Prostate gland (tissue), 2 donors: ENCODE data around the gene ARID5A. TPM values are rescaled to one million over a fixed set of nuclear protein-coding genes. Genes with fewer than 3 reads are reported as not detected.

Experiments used
- DNase-seq: peaks from one replicate; pipeline ENCODE4 v3.0.0-alpha.2; 2019; ENCODE audit warnings: low spot score
- H3K27ac ChIP-seq, 2 donors: fragments of 200-600 bp; sonication (generic); 2 replicates each; pipeline ENCODE4 v1.5.1; 2017 to 2019
- H3K27me3 ChIP-seq: fragments of 200-600 bp; sonication (generic); replicated peaks from 2 replicates; pipeline ENCODE4 v1.5.1; 2019; ENCODE audit not compliant: insufficient read depth
- H3K36me3 ChIP-seq, 2 donors: fragments of 200-600 bp; sonication (generic); 1 replicate in 1 of 2; 2 replicates in 1 of 2; pipeline versions ENCODE4 v1.5.1 to v1.8.1; 2017 to 2019
- H3K4me1 ChIP-seq: fragments of 200-600 bp; sonication (generic); replicated peaks from 2 replicates; pipeline ENCODE4 v1.5.1; 2019
- H3K4me3 ChIP-seq, 2 donors: fragments of 200-600 bp; sonication (generic); 2 replicates each; pipeline ENCODE4 v1.5.1; 2017 to 2019
- H3K9me3 ChIP-seq: fragments of 200-600 bp; sonication (generic); 2 replicates; pipeline ENCODE4 v1.5.1; 2017
- POLR2A ChIP-seq: fragments of 450-650 bp; IDR thresholded peaks from one replicate; pipeline ENCODE4 v1.6.1; 2016; ENCODE audit warnings: antibody characterized with exemption, mild to moderate bottlenecking
- POLR2AphosphoS5 ChIP-seq: sonication (generic); formaldehyde crosslinking; IDR thresholded peaks from one replicate; pipeline ENCODE4 v1.6.1; 2017; ENCODE audit warnings: antibody characterized with exemption
- WGBS: methylation state at CpG from one replicate; pipeline ENCODE4 v1.1.5; 2018; 5-methylcytosine and 5-hydroxymethylcytosine counted together
- intact Hi-C: fragments of 100-400 bp; cut with DNase I; formaldehyde crosslinking; loops from one replicate; pipeline ENCODE4 v1.14.2; 2022
- total RNA-seq, 2 donors: library from RNA; depleted of rRNA; stranded (reverse); fragments of >200 nt; gene quantifications; one replicate each; pipeline ENCODE4 v1.1.0, GENCODE V29; 2016
- TF ChIP-seq, protein P1 (sequence below), 4 experiments: fragments of 200-600 bp in 2 of 4; fragments of 450-650 bp in 2 of 4; sonication (generic) in 2 of 4; IDR thresholded peaks; 1 replicate in 3 of 4; 2 replicates in 1 of 4; pipeline ENCODE4 v1.5.1; 2016 to 2019; ENCODE audit warnings: antibody characterized with exemption in 4 of 4, mild to moderate bottlenecking in 2 of 4, moderate library complexity in 2 of 4

The ARID5A gene
- total RNA-seq, 2 donors from 2014 or later: 23.0 to 54.6 TPM

GRCh38 chr2:96506907-96507240 is 29.7 kb upstream of the ARID5A start:
- H3K27me3 ChIP-seq: peaks cover 3% of the 10 kb centered on the region
- 87% methylated on average over 7 of the region's 7 CpGs for WGBS
- H3K36me3 ChIP-seq: no peaks in the 10 kb centered on the region
- intact Hi-C loops: loop anchor here (5.0 to 10.0 kb wide), 2 partner anchors 45 to 202 kb away; partner anchors contain the start of gene SNRNP200
- DNase-seq: no peak
- H3K4me3 ChIP-seq: no peak overlapping the region
- no peaks in the 10 kb centered on the region for H3K4me1 ChIP-seq
- no peak overlapping the region for H3K27ac ChIP-seq
- TF ChIP-seq POLR2A (no peak), POLR2AphosphoS5 (no peak)
- TF ChIP-seq, protein P1, sequence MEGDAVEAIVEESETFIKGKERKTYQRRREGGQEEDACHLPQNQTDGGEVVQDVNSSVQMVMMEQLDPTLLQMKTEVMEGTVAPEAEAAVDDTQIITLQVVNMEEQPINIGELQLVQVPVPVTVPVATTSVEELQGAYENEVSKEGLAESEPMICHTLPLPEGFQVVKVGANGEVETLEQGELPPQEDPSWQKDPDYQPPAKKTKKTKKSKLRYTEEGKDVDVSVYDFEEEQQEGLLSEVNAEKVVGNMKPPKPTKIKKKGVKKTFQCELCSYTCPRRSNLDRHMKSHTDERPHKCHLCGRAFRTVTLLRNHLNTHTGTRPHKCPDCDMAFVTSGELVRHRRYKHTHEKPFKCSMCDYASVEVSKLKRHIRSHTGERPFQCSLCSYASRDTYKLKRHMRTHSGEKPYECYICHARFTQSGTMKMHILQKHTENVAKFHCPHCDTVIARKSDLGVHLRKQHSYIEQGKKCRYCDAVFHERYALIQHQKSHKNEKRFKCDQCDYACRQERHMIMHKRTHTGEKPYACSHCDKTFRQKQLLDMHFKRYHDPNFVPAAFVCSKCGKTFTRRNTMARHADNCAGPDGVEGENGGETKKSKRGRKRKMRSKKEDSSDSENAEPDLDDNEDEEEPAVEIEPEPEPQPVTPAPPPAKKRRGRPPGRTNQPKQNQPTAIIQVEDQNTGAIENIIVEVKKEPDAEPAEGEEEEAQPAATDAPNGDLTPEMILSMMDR (IDR thresholded peaks at IDR 0.05): no peak
- H3K9me3 ChIP-seq: no peaks in the 10 kb centered on the region

- H3K9me3 ChIP-seq: no peaks in the 10 kb centered on the region
- intact Hi-C loops: loop anchor here (2.0 to 10.0 kb wide), 3 partner anchors 44 to 203 kb away; partner anchors contain the start of gene SNRNP200
- no peak overlapping the region for H3K27ac ChIP-seq
- TF ChIP-seq POLR2AphosphoS5 (peak; percentile 43), POLR2A (no peak)
- TF ChIP-seq, protein P1 (IDR thresholded peaks at IDR 0.05): peak; percentile 97 to 100 (median 98)
- no peaks in the 10 kb centered on the region for H3K4me1 ChIP-seq
- no peaks in the 10 kb centered on the region for H3K27me3 ChIP-seq
- WGBS: 11% methylated on average over 31 of the region's 38 CpGs
- H3K4me3 ChIP-seq: peak overlapping the region; percentile 11 to 22
- peak; percentile 60 for DNase-seq
- H3K36me3 ChIP-seq: no peaks in the 10 kb centered on the region
Measured at GRCh38 chr2:96507957-96508520, 28.5 kb upstream of the ARID5A start.

DNA sequence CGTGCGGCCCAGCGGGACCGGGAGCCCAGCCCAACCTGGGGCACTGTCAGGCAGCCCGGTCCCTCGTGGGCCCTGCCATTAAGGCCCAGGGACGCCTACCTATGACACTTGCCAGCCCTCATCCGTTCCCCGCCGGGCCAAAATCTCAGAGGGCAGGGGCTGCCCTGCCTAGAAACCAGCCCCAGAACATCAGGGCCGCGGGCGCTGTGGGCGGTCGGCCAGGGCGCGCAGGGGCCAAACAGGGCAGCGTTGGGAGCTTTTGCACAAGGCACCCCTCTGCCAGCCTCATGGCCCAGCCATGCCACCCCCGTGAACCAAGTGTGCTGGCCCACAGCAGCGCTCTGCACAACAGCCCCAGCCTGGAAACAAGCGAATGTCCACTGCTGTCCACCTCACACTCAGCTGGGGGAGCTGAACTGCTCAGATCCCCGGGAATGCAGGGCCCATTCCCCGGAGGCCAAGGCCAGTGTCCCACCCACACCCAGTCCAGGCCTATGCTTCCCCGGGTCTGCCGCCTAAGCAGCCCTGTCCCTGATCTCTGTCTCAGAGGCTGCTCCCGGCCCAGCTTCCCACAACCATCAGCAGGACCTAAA is 27.9 kb upstream of the ARID5A start:
- 68% methylated on average over 26 of the region's 26 CpGs for WGBS
- no peaks in the 10 kb centered on the region for H3K27me3 ChIP-seq
- no peaks in the 10 kb centered on the region for H3K4me1 ChIP-seq
- H3K36me3 ChIP-seq: no peaks in the 10 kb centered on the region
- H3K4me3 ChIP-seq: no peak overlapping the region
- intact Hi-C loops: loop anchor here (2.0 to 10.0 kb wide), 3 partner anchors 44 to 204 kb away; partner anchors contain the start of gene SNRNP200
- H3K9me3 ChIP-seq: no peaks in the 10 kb centered on the region
- TF ChIP-seq POLR2A (no peak), POLR2AphosphoS5 (no peak)
- TF ChIP-seq, protein P1 (IDR thresholded peaks at IDR 0.05): no peak
- no peak overlapping the region for H3K27ac ChIP-seq
- no peak for DNase-seq

DNA sequence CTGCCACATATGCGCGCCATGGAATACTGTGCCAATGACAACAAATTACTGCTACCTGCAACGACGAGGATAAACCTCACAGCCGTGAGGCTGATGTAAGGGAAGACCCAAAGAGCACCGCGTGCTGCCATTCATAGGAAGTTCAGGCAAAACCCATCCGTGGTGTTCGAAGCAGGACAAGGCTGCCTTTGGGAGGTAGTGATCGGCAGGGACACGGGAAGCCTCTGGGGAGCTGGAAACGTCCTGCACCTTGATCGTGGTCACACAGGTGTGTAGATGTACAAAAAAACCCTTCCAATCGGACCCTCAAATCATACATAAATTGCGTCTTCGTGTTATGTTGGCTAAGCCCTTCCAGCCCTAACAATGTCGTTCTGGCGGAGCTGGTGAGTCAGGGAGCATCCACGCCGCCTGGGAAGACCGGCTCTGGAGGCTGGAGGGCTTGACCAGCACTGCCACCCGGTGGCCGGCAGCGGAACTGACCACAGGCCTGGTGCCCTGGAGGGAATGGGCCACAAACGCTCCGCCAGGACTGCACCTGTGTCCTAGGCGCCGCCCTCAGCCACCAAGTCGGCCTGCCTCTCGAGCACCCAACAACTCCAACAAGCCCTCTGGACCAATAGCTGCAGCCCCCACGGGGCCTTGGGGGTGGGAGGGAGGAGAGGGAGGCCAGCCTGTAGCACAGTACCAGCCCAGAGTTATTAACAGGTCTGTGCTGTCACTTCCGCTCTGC is 27.3 kb upstream of the ARID5A start:
- no peaks in the 10 kb centered on the region for H3K4me1 ChIP-seq
- intact Hi-C loops: loop anchor here (2.0 to 10.0 kb wide), 3 partner anchors 43 to 204 kb away; partner anchors contain the start of gene SNRNP200
- no peaks in the 10 kb centered on the region for H3K9me3 ChIP-seq
- no peak overlapping the region for H3K4me3 ChIP-seq
- no peak overlapping the region for H3K27ac ChIP-seq
- no peaks in the 10 kb centered on the region for H3K36me3 ChIP-seq
- no peaks in the 10 kb centered on the region for H3K27me3 ChIP-seq
- TF ChIP-seq, protein P1 (IDR thresholded peaks at IDR 0.05): peak; percentile 95 to 98 (median 98)
- TF ChIP-seq POLR2A (no peak), POLR2AphosphoS5 (peak; percentile 78)
- 30% methylated on average over 25 of the region's 32 CpGs for WGBS
- peak; percentile 86 for DNase-seq
